Fibroblast of skin of scalp (primary cell): ENCODE results near the gene RPRD1B.
"Not testable (repeated sequence)": the region's sequence is repeated elsewhere in the genome, so short reads cannot be mapped to it uniquely, and the experiment has no call there.

ENCODE experiments used
- DNase-seq: peaks from one replicate; pipeline ENCODE4 v3.0.0-alpha.2; 2013

Gene RPRD1B

GRCh38 chr20:38075161-38075998 is 41.8 kb downstream of the RPRD1B start:
- DNase-seq: no peak

- no peak for DNase-seq
Measured at GRCh38 chr20:38076548-38076947, 43.0 kb downstream of the RPRD1B start.

GRCh38 chr20:38078084-38078483 is 44.5 kb downstream of the RPRD1B start:
- DNase-seq: no peak

- no peak for DNase-seq
Measured at GRCh38 chr20:38079353-38079752, 45.8 kb downstream of the RPRD1B start.

GRCh38 chr20:38081575-38081974 is 48.0 kb downstream of the RPRD1B start:
- DNase-seq: no peak

GRCh38 chr20:38082894-38083293 is 49.3 kb downstream of the RPRD1B start:
- no peak for DNase-seq

- no peak for DNase-seq
Measured at GRCh38 chr20:38083338-38084048, 49.9 kb downstream of the RPRD1B start.

- DNase-seq: peak; percentile 91
Measured at GRCh38 chr20:38084425-38084951, 50.9 kb downstream of the RPRD1B start.

- no peak for DNase-seq
Measured at GRCh38 chr20:38085026-38085425, 51.5 kb downstream of the RPRD1B start.

GRCh38 chr20:38089500-38089899 is 56.0 kb downstream of the RPRD1B start:
- no peak for DNase-seq

GRCh38 chr20:38090061-38090460 is 56.5 kb downstream of the RPRD1B start:
- no peak for DNase-seq

GRCh38 chr20:38091441-38092216 is 58.1 kb downstream of the RPRD1B start:
- peak; percentile 32 for DNase-seq

- DNase-seq: no peak
Measured at GRCh38 chr20:38092260-38092857, 58.8 kb downstream of the RPRD1B start.

GRCh38 chr20:38092915-38093314 is 59.4 kb downstream of the RPRD1B start:
- DNase-seq: no peak

GRCh38 chr20:38093641-38094077 is 60.1 kb downstream of the RPRD1B start:
- DNase-seq: no peak

GRCh38 chr20:38094373-38094891 is 60.9 kb downstream of the RPRD1B start:
- peak; percentile 73 for DNase-seq

- no peak for DNase-seq
Measured at GRCh38 chr20:38095017-38095686, 61.6 kb downstream of the RPRD1B start.

GRCh38 chr20:38098952-38099351 is 65.4 kb downstream of the RPRD1B start:
- no peak for DNase-seq

GRCh38 chr20:38102206-38102605 is 68.7 kb downstream of the RPRD1B start:
- not testable (repeated sequence) for DNase-seq

GRCh38 chr20:38104285-38104684 is 70.7 kb downstream of the RPRD1B start:
- DNase-seq: peak; percentile 12

- DNase-seq: no peak
Measured at GRCh38 chr20:38106461-38106860, 72.9 kb downstream of the RPRD1B start.
